Measurements from ENCODE around the gene GGT6.
A peak's percentile ranks its signal among the peaks of the same experiment; 100 is the strongest.

The GGT6 gene

DNA sequence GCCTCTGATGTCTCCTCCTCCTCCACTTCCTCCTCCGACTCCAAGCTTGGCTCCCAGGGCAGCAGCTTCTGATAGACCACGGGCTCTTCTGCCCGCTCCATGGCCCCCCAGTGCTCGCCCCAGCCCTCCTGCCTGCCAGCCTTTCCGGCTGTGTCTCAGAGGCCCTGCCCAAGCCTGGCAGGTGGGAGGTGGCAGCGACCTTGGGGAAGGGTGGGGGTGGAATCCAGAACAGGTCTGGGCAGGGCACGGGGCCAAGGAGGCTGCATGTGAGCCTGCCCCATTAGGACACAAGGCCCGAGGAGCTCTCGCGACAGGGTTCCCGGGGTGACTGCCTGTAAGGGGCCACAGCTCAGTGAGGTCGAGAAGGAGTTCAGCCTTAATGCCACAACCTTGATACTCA lies at the start of gene GGT6:
GGT6 (minus strand) TSS at position 157 of the 400 bp plus-strand sequence; CDS start at position 101, 56 bp downstream.
- Histone ChIP-seq H3K27me3 (ENCODE audit: insufficient read depth, poor library complexity, severe bottlenecking) (no peaks in the 10 kb centered on the region), H3K4me3 (ENCODE audit: severe bottlenecking) (no peak within 1 kb of the TSS), H3K4me1 (ENCODE audit: insufficient read depth, poor library complexity, severe bottlenecking) (peaks cover 10% of the 10 kb centered on the region), H3K9me3 (ENCODE audit: severe bottlenecking) (no peaks in the 10 kb centered on the region), H3K27ac (ENCODE audit: poor library complexity, severe bottlenecking) (no peak within 1 kb of the TSS), H3K36me3 (ENCODE audit: low read depth) (no peaks in the 10 kb centered on the region)
- TF ChIP-seq CTCF (IDR thresholded peaks at IDR 0.05; ENCODE audit: poor library complexity, severe bottlenecking), result no peak
- ATAC-seq (ENCODE audit: low read depth) (no peak), DNase-seq (ENCODE audit: low spot score) (peak; percentile 49)

GRCh38 chr17:4610162-4610561 lies 49.8 kb upstream of the GGT6 start:
- no peaks in the 10 kb centered on the region for H3K36me3 ChIP-seq (ENCODE audit: low read depth)

GRCh38 chr17:4609761-4610160 lies 49.4 kb upstream of the GGT6 start:
- H3K27ac ChIP-seq (ENCODE audit: poor library complexity, severe bottlenecking), result no peak overlapping the region
- no peaks in the 10 kb centered on the region for H3K36me3 ChIP-seq (ENCODE audit: low read depth)
- no peak for ATAC-seq (ENCODE audit: low read depth)
- TF ChIP-seq CTCF (IDR thresholded peaks at IDR 0.05; ENCODE audit: poor library complexity, severe bottlenecking), result no peak
- no peaks in the 10 kb centered on the region for H3K9me3 ChIP-seq (ENCODE audit: severe bottlenecking)
- no peak overlapping the region for H3K4me3 ChIP-seq (ENCODE audit: severe bottlenecking)
- no peaks in the 10 kb centered on the region for H3K27me3 ChIP-seq (ENCODE audit: insufficient read depth, poor library complexity, severe bottlenecking)
- no peak for DNase-seq (ENCODE audit: low spot score)
- no peaks in the 10 kb centered on the region for H3K4me1 ChIP-seq (ENCODE audit: insufficient read depth, poor library complexity, severe bottlenecking)

More at GRCh38 chr17:4610162-4610561, 49.8 kb upstream of the GGT6 start:
- TF ChIP-seq CTCF (IDR thresholded peaks at IDR 0.05; ENCODE audit: poor library complexity, severe bottlenecking), result no peak
- ATAC-seq (ENCODE audit: low read depth) (no peak), DNase-seq (ENCODE audit: low spot score) (no peak)
- no peaks in the 10 kb centered on the region for H3K4me1 ChIP-seq (ENCODE audit: insufficient read depth, poor library complexity, severe bottlenecking)
- H3K4me3 ChIP-seq (ENCODE audit: severe bottlenecking), result no peak overlapping the region
- no peaks in the 10 kb centered on the region for H3K9me3 ChIP-seq (ENCODE audit: severe bottlenecking)
- no peaks in the 10 kb centered on the region for H3K27me3 ChIP-seq (ENCODE audit: insufficient read depth, poor library complexity, severe bottlenecking)
- no peak overlapping the region for H3K27ac ChIP-seq (ENCODE audit: poor library complexity, severe bottlenecking)

GRCh38 chr17:4607773-4608187 lies 47.4 kb upstream of the GGT6 start:
- no peak for ATAC-seq (ENCODE audit: low read depth)
- H3K36me3 ChIP-seq (ENCODE audit: low read depth), result no peaks in the 10 kb centered on the region
- no peak overlapping the region for H3K4me3 ChIP-seq (ENCODE audit: severe bottlenecking)
- H3K27ac ChIP-seq (ENCODE audit: poor library complexity, severe bottlenecking), result no peak overlapping the region
- no peaks in the 10 kb centered on the region for H3K9me3 ChIP-seq (ENCODE audit: severe bottlenecking)
- no peak for TF ChIP-seq CTCF (IDR thresholded peaks at IDR 0.05; ENCODE audit: poor library complexity, severe bottlenecking)
- H3K27me3 ChIP-seq (ENCODE audit: insufficient read depth, poor library complexity, severe bottlenecking), result no peaks in the 10 kb centered on the region
- H3K4me1 ChIP-seq (ENCODE audit: insufficient read depth, poor library complexity, severe bottlenecking), result no peaks in the 10 kb centered on the region
- DNase-seq (ENCODE audit: low spot score), result no peak

GRCh38 chr17:4607261-4607741 lies 46.9 kb upstream of the GGT6 start:
- Histone ChIP-seq H3K9me3 (ENCODE audit: severe bottlenecking) (no peaks in the 10 kb centered on the region), H3K27ac (ENCODE audit: poor library complexity, severe bottlenecking) (no peak overlapping the region), H3K27me3 (ENCODE audit: insufficient read depth, poor library complexity, severe bottlenecking) (no peaks in the 10 kb centered on the region), H3K4me3 (ENCODE audit: severe bottlenecking) (no peak overlapping the region), H3K36me3 (ENCODE audit: low read depth) (no peaks in the 10 kb centered on the region), H3K4me1 (ENCODE audit: insufficient read depth, poor library complexity, severe bottlenecking) (no peaks in the 10 kb centered on the region)
- ATAC-seq (ENCODE audit: low read depth) (no peak), DNase-seq (ENCODE audit: low spot score) (no peak)
- no peak for TF ChIP-seq CTCF (IDR thresholded peaks at IDR 0.05; ENCODE audit: poor library complexity, severe bottlenecking)

All from RWPE2 (cell line).